Keratinocyte (primary cell): ENCODE results near the gene TMEM131.

ENCODE experiments used
- CTCF ChIP-seq, 3 experiments: IDR thresholded peaks in 1 of 3; conservative IDR thresholded peaks in 1 of 3; optimal IDR thresholded peaks in 1 of 3; 2 replicates in 2 of 3; 3 replicates in 1 of 3; pipeline versions ENCODE3 to v1.5.1; 2011; ENCODE audit warnings: low read length in 3 of 3, mild to moderate bottlenecking in 3 of 3, moderate library complexity in 2 of 3, control low read depth in 1 of 3, inconsistent platforms in 1 of 3; ENCODE audit not compliant: insufficient read depth in 2 of 3; ENCODE audit errors: extremely low read depth in 1 of 3
- EZH2 ChIP-seq: IDR thresholded peaks from one replicate; pipeline ENCODE4 v1.6.1; 2012; ENCODE audit warnings: inconsistent platforms, mild to moderate bottlenecking, low read length, moderate library complexity

- TF ChIP-seq EZH2 (no peak), CTCF (optimal IDR thresholded peaks at IDR 0.05 in 1 of 3, IDR thresholded peaks at IDR 0.05 in 1 of 3, conservative IDR thresholded peaks at IDR 0.05 in 1 of 3; ENCODE audit: extremely low read depth in 1 of 3, insufficient read depth in 2 of 3, low read length in 3 of 3) (no peak)
Observed at GRCh38 chr2:97723156-97724072, 272.3 kb downstream of the TMEM131 start.
